OCI-LY1 (cell line): ENCODE results near the gene ABR.

Experiments used
- H2AFZ ChIP-seq: fragments of 200-600 bp; sonication (generic), shearing (Covaris generic); 2 replicates; pipeline ENCODE4 v1.6.0; 2014; ENCODE audit warnings: antibody characterized with exemption, mild to moderate bottlenecking, low read length
- H3F3A ChIP-seq: fragments of 200-600 bp; sonication (generic), shearing (Covaris generic); 2 replicates; pipeline ENCODE4 v1.6.0; 2014; ENCODE audit warnings: mild to moderate bottlenecking, antibody characterized with exemption, low read length, moderate library complexity; ENCODE audit not compliant: insufficient read depth
- H3K27ac ChIP-seq: fragments of 200-600 bp; sonication (generic); 2 replicates; pipeline ENCODE4 v1.5.1; 2014; ENCODE audit warnings: low read length, mixed run types, mild to moderate bottlenecking, low read depth; ENCODE audit not compliant: poor library complexity, severe bottlenecking
- H3K27me3 ChIP-seq: fragments of 200-600 bp; sonication (generic); 2 replicates; pipeline ENCODE4 v1.6.0; 2014; ENCODE audit warnings: antibody characterized with exemption, mild to moderate bottlenecking, low read length, moderate library complexity; ENCODE audit not compliant: insufficient read depth
- H3K36me3 ChIP-seq: fragments of 200-600 bp; sonication (generic); 2 replicates; pipeline ENCODE4 v1.6.1; 2014; ENCODE audit warnings: mild to moderate bottlenecking, antibody characterized with exemption, low read length, moderate library complexity, mixed read lengths; ENCODE audit not compliant: insufficient read depth
- H3K4me1 ChIP-seq: fragments of 200-600 bp; sonication (generic); 2 replicates; pipeline ENCODE4 v1.5.1; 2014; ENCODE audit warnings: mild to moderate bottlenecking, low read length, moderate library complexity; ENCODE audit not compliant: insufficient read depth, severe bottlenecking
- H3K4me2 ChIP-seq: fragments of 200-600 bp; sonication (generic), shearing (Covaris generic); 2 replicates; pipeline ENCODE4 v1.6.1; 2014; ENCODE audit warnings: low read length
- H3K4me3 ChIP-seq: fragments of 200-600 bp; sonication (generic); 2 replicates; pipeline ENCODE4 v1.5.1; 2014; ENCODE audit warnings: low read length, low read depth, mild to moderate bottlenecking, mixed read lengths; ENCODE audit not compliant: poor library complexity, severe bottlenecking
- H3K79me2 ChIP-seq: fragments of 200-600 bp; shearing (Covaris generic); 2 replicates; pipeline ENCODE4 v1.6.1; 2016; ENCODE audit warnings: mixed run types, low read length, mixed read lengths; ENCODE audit not compliant: insufficient read depth
- H3K9ac ChIP-seq: fragments of 200-600 bp; sonication (generic), shearing (Covaris generic); 2 replicates; pipeline ENCODE4 v1.6.1; 2014; ENCODE audit warnings: mild to moderate bottlenecking, low read length, mixed read lengths
- H3K9me2 ChIP-seq: fragments of 200-600 bp; sonication (generic), shearing (Covaris generic); 2 replicates; pipeline ENCODE4 v1.6.1; 2014; ENCODE audit warnings: low read depth, mild to moderate bottlenecking, low read length, mixed read lengths
- H3K9me3 ChIP-seq: fragments of 200-600 bp; shearing (Covaris generic); 2 replicates; pipeline ENCODE4 v1.6.1; 2014; ENCODE audit warnings: low read length, mixed read lengths
- H4K20me1 ChIP-seq: fragments of 200-600 bp; sonication (generic), shearing (Covaris generic); 2 replicates; pipeline ENCODE4 v1.6.0; 2016; ENCODE audit warnings: mild to moderate bottlenecking, low read length; ENCODE audit not compliant: insufficient read depth
- CTCF ChIP-seq: fragments of 200-600 bp; sonication (generic), shearing (Covaris generic); IDR thresholded peaks from 2 replicates; pipeline ENCODE4 v1.5.1; 2017; ENCODE audit warnings: mild to moderate bottlenecking, antibody characterized with exemption, low read length, moderate library complexity, mixed read lengths
- EZH2 ChIP-seq: fragments of 200-600 bp; sonication (generic), shearing (Covaris generic); IDR thresholded peaks from 2 replicates; pipeline ENCODE4 v1.8.0; 2017; ENCODE audit warnings: borderline replicate concordance, mixed run types, mild to moderate bottlenecking, antibody characterized with exemption, low read length, moderate library complexity, mixed read lengths

The ABR gene

DNA sequence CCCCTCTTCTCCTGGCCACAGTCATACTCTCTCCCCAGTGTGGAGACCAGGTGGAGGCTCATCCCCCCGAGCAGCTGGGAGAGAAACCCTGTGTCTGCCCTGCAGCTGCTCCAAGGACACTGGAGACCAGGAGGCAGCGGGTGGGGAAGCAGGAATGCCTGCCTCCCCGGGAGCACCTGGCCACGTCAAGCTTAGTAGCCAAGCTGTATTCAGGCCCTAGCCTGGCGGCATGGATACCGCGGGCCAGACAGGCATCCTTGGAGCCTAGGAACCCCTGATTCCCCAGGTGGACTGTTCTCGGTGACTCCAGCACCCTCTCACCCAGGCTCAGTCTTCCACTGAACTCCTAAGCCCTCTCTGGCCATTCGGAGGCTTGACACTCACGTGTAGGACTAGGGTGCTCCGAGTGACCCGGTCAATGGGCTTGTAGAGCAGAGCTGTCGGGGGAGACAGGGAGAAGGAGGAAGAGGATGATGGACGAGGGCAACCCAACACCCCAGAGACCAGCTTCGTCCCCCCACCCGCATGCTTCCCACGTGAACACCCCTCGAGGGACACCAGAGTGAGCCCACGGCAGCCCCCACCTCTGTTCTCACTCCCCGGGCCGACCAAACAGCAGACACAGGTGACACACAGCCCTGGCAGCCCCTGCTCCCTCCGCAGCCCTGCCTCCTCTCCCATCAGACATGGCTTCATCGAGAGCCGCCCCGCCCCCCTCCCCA, 106.4 kb downstream of the ABR start:
- H3K9ac ChIP-seq = no peak overlapping the region
- no peaks in the 10 kb centered on the region for H3K79me2 ChIP-seq
- no peaks in the 10 kb centered on the region for H3F3A ChIP-seq
- H3K4me3 ChIP-seq = no peak overlapping the region
- no peaks in the 10 kb centered on the region for H3K9me2 ChIP-seq
- no peaks in the 10 kb centered on the region for H3K9me3 ChIP-seq
- no peak overlapping the region for H3K27ac ChIP-seq
- no peak overlapping the region for H3K4me2 ChIP-seq
- no peaks in the 10 kb centered on the region for H3K4me1 ChIP-seq
- peaks cover 28% of the 10 kb centered on the region for H3K36me3 ChIP-seq
- H2AFZ ChIP-seq = no peak overlapping the region
- TF ChIP-seq EZH2 (no peak), CTCF (no peak)
- no peaks in the 10 kb centered on the region for H3K27me3 ChIP-seq
- H4K20me1 ChIP-seq = no peaks in the 10 kb centered on the region

GRCh38 chr17:1072551-1072961, 107.2 kb downstream of the ABR start:
- no peak overlapping the region for H3K4me3 ChIP-seq
- no peak overlapping the region for H3K27ac ChIP-seq
- H3F3A ChIP-seq = no peaks in the 10 kb centered on the region
- no peaks in the 10 kb centered on the region for H3K79me2 ChIP-seq
- no peaks in the 10 kb centered on the region for H4K20me1 ChIP-seq
- no peak overlapping the region for H2AFZ ChIP-seq
- no peaks in the 10 kb centered on the region for H3K9me3 ChIP-seq
- H3K9ac ChIP-seq = no peak overlapping the region
- H3K9me2 ChIP-seq = no peaks in the 10 kb centered on the region
- no peaks in the 10 kb centered on the region for H3K27me3 ChIP-seq
- no peak for TF ChIP-seq EZH2
- no peak for TF ChIP-seq CTCF
- no peaks in the 10 kb centered on the region for H3K4me1 ChIP-seq
- no peak overlapping the region for H3K4me2 ChIP-seq
- peaks cover 35% of the 10 kb centered on the region for H3K36me3 ChIP-seq

DNA sequence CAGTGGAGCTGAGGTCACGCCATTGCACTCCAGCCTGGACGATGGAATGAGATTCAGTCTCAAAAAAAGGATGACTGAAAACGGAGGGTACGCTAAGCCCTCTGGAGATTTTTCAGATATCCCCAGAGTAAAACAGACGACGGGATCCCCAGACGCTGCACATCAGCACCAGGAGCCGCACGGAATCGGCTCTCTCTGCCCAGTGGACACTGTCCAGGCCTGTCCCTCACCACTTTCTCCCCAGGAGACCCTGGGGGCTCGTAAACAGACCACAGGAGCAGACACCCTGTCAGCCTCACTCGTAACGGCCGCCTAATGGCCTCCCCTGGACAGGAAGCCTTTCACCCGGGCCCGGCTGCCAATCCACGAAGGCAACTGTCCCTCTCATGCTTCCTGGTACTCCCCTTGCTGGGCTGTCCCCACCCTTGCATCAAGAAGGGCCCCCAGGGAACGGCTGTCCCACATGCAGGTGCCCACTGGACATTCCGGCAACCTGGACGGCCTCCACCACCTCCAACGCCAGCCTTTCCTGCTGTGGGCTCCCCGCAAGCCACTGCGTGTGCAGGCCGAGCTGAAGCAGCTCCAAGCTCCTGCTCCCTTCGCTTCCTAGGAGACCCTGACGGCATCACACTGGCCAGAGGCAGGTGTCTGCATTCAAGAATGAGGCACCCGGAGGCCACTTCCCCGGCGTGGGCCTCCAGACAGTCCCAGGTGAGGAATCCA, 108.5 kb downstream of the ABR start:
- Histone ChIP-seq H3K36me3 (peaks cover 48% of the 10 kb centered on the region), H3K9me3 (no peaks in the 10 kb centered on the region), H3K27ac (no peak overlapping the region), H3K27me3 (no peaks in the 10 kb centered on the region), H3K4me2 (no peak overlapping the region), H4K20me1 (no peaks in the 10 kb centered on the region), H3K4me3 (no peak overlapping the region), H3K4me1 (no peaks in the 10 kb centered on the region), H3K79me2 (no peaks in the 10 kb centered on the region), H3F3A (no peaks in the 10 kb centered on the region), H3K9ac (no peak overlapping the region), H2AFZ (no peak overlapping the region), H3K9me2 (no peaks in the 10 kb centered on the region)
- TF ChIP-seq EZH2 = no peak
- no peak for TF ChIP-seq CTCF
